ENCODE data around the gene PWP1. TPM values are rescaled to one million over a fixed set of nuclear protein-coding genes. Genes with fewer than 3 reads are reported as not detected.
A peak's percentile ranks its signal among the peaks of the same experiment; 100 is the strongest.

Gene PWP1
- total and polyA plus RNA-seq, 2 of the 4 experiments (the other 2 are of a cell fraction) = 143 to 179 TPM

DNA sequence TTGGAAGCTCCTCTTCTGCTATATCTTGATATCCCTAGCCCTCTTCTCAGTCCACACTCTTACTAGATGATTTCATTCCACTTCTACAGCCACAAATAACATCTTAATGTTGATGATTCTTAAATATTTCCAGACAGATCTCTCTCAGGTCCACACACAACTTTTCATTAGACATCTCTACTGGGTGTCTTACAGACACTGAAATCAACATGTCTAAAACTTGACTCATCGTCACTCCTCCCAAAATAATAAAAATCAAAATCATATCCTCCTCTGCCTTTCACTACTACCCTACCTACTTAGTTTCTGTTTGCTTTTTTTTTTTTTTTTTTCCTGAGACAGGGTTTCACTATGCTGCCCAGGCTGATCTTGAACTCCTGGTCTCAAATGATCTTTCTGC lies 63.5 kb downstream of the PWP1 start:
- Histone ChIP-seq H3K9ac (ENCODE audit: low read depth, low read length) (no peak overlapping the region), H3K14ac (replicated peaks; ENCODE audit: low read depth, low read length) (no peak overlapping the region), H4K8ac (ENCODE audit: low read depth in 2 of 2, low read length in 2 of 2) (no peak overlapping the region), H3K27me3 (ENCODE audit: control insufficient read depth, insufficient read depth, low read length) (no peaks in the 10 kb centered on the region), H3K4me2 (ENCODE audit: low read depth, low read length) (peak overlapping the region; percentile 33; the same call in 1 of the 2 replicates), H4K20me1 (ENCODE audit: insufficient read depth, low read length) (peaks cover 33% of the 10 kb centered on the region), H2AFZ (replicated peaks; ENCODE audit: low read length, poor library complexity) (no peak overlapping the region), H4K91ac (ENCODE audit: insufficient read depth, low read depth, low read length) (no peak overlapping the region), H3K18ac (ENCODE audit: low read depth, low read length) (no peak overlapping the region), H2AK5ac (ENCODE audit: low read depth, low read length) (no peak overlapping the region), H3K4me3 (ENCODE audit: insufficient read depth, low read depth, low read length) (no peak overlapping the region), H3K56ac (ENCODE audit: extremely low read depth, insufficient read depth, low read length) (no peak overlapping the region), H3K36me3 (ENCODE audit: control insufficient read depth, insufficient read depth, low read length) (peaks cover 33% of the 10 kb centered on the region), H3K27ac (ENCODE audit: insufficient read depth, low read length) (no peak overlapping the region), H2BK20ac (ENCODE audit: low read depth, low read length) (no peak overlapping the region), H4K5ac (ENCODE audit: low read depth, low read length) (no peak overlapping the region), H2BK15ac (ENCODE audit: low read depth, low read length) (no peak overlapping the region), H3K4me1 (ENCODE audit: control insufficient read depth, insufficient read depth, low read length) (peaks cover 11% of the 10 kb centered on the region), H3K9me3 (ENCODE audit: control insufficient read depth, insufficient read depth, low read length) (no peaks in the 10 kb centered on the region), H3K4ac (ENCODE audit: low read depth, low read length) (no peak overlapping the region), H2AK9ac (replicated peaks; ENCODE audit: low read depth, low read length, poor library complexity) (no peak overlapping the region), H3K9me1 (ENCODE audit: insufficient read depth, low read length) (peaks cover 16% of the 10 kb centered on the region), H2BK5ac (ENCODE audit: low read depth, low read length, poor library complexity, severe bottlenecking) (peak overlapping the region; percentile 4), H2BK120ac (ENCODE audit: low read depth, low read length) (no peak overlapping the region), H3K79me1 (ENCODE audit: low read depth in 1 of 2, low read length in 2 of 2) (peaks cover 44 to 53% of the 10 kb centered on the region in 2 experiments), H3K23ac (ENCODE audit: low read depth, low read length) (no peak overlapping the region)
- no TSS peak for BruUV-seq (replicated peaks)
- ChIA-PET CTCF (no interaction called here), POLR2A (ENCODE audit: unreplicated experiment) (no interaction called here)
- in situ Hi-C loops (cut with MboI; ENCODE audit: low sequenced_read_pairs) (no loop called here), dilution Hi-C loops (cut with HindIII; ENCODE audit: low sequenced_read_pairs, unreplicated experiment) (no loop called here), intact Hi-C loops (cut with micrococcal nuclease) (loop anchor here (5.0 kb wide), 1 partner anchor 47 kb away; no protein-coding TSS in a partner anchor)
- ATAC-seq (ENCODE audit: low read depth) (peak; percentile 48), DNase-seq (peak; percentile 17)
- 60 to 100% methylated on average over 1 of the region's 1 CpG for WGBS, 2 experiments (ENCODE audit: extremely low coverage in 2 of 2, insufficient read length in 1 of 2)
- no peak for TF ChIP-seq SMC3 (IDR thresholded peaks at IDR 0.05; ENCODE audit: low read depth, low read length)
- TF ChIP-seq CEBPB (IDR thresholded peaks at IDR 0.05; ENCODE audit: low read depth, low read length) = no peak
- TF ChIP-seq NFE2L2 (IDR thresholded peaks at IDR 0.05; ENCODE audit: low read depth, low read length) = no peak
- TF ChIP-seq, protein P1, sequence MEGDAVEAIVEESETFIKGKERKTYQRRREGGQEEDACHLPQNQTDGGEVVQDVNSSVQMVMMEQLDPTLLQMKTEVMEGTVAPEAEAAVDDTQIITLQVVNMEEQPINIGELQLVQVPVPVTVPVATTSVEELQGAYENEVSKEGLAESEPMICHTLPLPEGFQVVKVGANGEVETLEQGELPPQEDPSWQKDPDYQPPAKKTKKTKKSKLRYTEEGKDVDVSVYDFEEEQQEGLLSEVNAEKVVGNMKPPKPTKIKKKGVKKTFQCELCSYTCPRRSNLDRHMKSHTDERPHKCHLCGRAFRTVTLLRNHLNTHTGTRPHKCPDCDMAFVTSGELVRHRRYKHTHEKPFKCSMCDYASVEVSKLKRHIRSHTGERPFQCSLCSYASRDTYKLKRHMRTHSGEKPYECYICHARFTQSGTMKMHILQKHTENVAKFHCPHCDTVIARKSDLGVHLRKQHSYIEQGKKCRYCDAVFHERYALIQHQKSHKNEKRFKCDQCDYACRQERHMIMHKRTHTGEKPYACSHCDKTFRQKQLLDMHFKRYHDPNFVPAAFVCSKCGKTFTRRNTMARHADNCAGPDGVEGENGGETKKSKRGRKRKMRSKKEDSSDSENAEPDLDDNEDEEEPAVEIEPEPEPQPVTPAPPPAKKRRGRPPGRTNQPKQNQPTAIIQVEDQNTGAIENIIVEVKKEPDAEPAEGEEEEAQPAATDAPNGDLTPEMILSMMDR (conservative IDR thresholded peaks at IDR 0.05; ENCODE audit: low read depth, low read length) = no peak

Data from IMR-90 (cell line).